ENCODE measurements around the gene PLXNA4.

The PLXNA4 gene

DNA sequence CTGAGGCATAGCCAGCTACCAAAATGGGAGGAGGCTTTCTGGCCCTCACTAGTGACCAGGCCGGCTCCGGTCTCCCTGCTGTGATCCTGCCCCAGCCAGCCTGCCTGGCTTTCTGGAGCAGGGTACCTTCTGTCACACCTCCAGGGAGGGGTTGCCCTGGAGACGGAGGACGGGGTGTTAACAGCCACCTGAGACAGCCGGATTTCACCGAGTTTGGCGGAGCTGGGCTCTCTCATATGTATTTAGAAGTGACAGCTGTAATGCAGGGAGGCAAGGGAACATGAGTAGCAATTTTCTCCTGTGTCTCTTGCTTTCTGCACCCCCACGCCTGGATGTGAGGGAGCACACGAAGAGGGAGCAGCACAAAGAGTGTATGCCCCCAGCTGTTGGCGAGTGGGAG lies 473.3 kb downstream of the PLXNA4 start:
- H3K4me1 ChIP-seq (ENCODE audit: control insufficient read depth, low read depth, low read length) = no peaks in the 10 kb centered on the region
- no peak overlapping the region for H4K5ac ChIP-seq (ENCODE audit: low read length)
- no CpG with 5 or more reads among the region's 10 CpGs for WGBS (ENCODE audit: extremely low coverage, insufficient coverage, low lambda C conversion rate)
- H3K36me3 ChIP-seq (ENCODE audit: control insufficient read depth, insufficient read depth, low read length) = no peaks in the 10 kb centered on the region
- no peak overlapping the region for H3K23ac ChIP-seq (ENCODE audit: low read length)
- no peak overlapping the region for H4K8ac ChIP-seq (ENCODE audit: low read depth, low read length)
- H3K18ac ChIP-seq (ENCODE audit: low read length) = no peak overlapping the region
- H3K4ac ChIP-seq (ENCODE audit: low read depth, low read length) = no peak overlapping the region
- H2BK120ac ChIP-seq (ENCODE audit: low read depth, low read length) = no peak overlapping the region
- H3K79me1 ChIP-seq (ENCODE audit: low read length) = no peaks in the 10 kb centered on the region
- no peak overlapping the region for H3K9ac ChIP-seq (ENCODE audit: low read length)
- no peaks in the 10 kb centered on the region for H3K79me2 ChIP-seq (ENCODE audit: control insufficient read depth, insufficient read depth, low read length)
- H3K27ac ChIP-seq (ENCODE audit: low read depth, low read length) = no peak overlapping the region
- H2BK15ac ChIP-seq (replicated peaks; ENCODE audit: low read depth) = no peak overlapping the region
- no peak overlapping the region for H3K4me3 ChIP-seq (ENCODE audit: low read length)
- H3K27me3 ChIP-seq (ENCODE audit: insufficient read depth, low read length, poor library complexity) = no peaks in the 10 kb centered on the region
- no peak overlapping the region for H2AK5ac ChIP-seq (ENCODE audit: low read length)
- H3K4me2 ChIP-seq (ENCODE audit: low read length) = no peak overlapping the region
- no peak overlapping the region for H2BK5ac ChIP-seq (ENCODE audit: low read length)
- no peak for DNase-seq
- H3K56ac ChIP-seq (ENCODE audit: low read length) = no peak overlapping the region

DNA sequence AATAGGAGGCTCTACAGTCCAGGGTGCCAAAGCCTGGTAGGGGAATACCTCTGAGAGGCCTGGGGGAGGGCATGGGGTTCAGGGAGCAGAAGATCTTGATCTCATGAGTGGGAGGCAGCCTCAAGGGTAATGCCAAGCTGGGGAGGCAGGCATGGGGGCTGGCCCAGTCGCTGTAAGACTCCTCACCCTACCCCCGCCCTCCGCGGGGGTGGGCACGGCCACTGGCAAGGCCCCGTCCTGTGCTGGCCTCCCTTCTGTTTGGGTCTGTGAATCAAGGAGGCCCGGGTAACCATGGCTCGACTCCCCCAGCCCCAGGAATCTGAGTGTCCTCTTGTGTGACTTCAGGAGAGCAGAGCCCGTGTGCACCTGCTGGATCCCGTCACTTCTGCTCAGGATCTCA lies 473.9 kb downstream of the PLXNA4 start:
- no peak for DNase-seq
- Histone ChIP-seq H4K5ac (ENCODE audit: low read length) (no peak overlapping the region), H3K4ac (ENCODE audit: low read depth, low read length) (no peak overlapping the region), H3K27ac (ENCODE audit: low read depth, low read length) (no peak overlapping the region), H2BK5ac (ENCODE audit: low read length) (no peak overlapping the region), H3K79me2 (ENCODE audit: control insufficient read depth, insufficient read depth, low read length) (no peaks in the 10 kb centered on the region), H2BK120ac (ENCODE audit: low read depth, low read length) (no peak overlapping the region), H3K56ac (ENCODE audit: low read length) (no peak overlapping the region), H2AK5ac (ENCODE audit: low read length) (no peak overlapping the region), H3K18ac (ENCODE audit: low read length) (no peak overlapping the region), H3K9ac (ENCODE audit: low read length) (no peak overlapping the region), H3K36me3 (ENCODE audit: control insufficient read depth, insufficient read depth, low read length) (no peaks in the 10 kb centered on the region), H3K79me1 (ENCODE audit: low read length) (no peaks in the 10 kb centered on the region), H3K4me3 (ENCODE audit: low read length) (no peak overlapping the region), H3K27me3 (ENCODE audit: insufficient read depth, low read length, poor library complexity) (no peaks in the 10 kb centered on the region), H3K4me1 (ENCODE audit: control insufficient read depth, low read depth, low read length) (no peaks in the 10 kb centered on the region), H2BK15ac (replicated peaks; ENCODE audit: low read depth) (no peak overlapping the region), H3K4me2 (ENCODE audit: low read length) (no peak overlapping the region), H3K23ac (ENCODE audit: low read length) (no peak overlapping the region), H4K8ac (ENCODE audit: low read depth, low read length) (no peak overlapping the region)
- WGBS (ENCODE audit: extremely low coverage, insufficient coverage, low lambda C conversion rate) = no CpG with 5 or more reads among the region's 10 CpGs

DNA sequence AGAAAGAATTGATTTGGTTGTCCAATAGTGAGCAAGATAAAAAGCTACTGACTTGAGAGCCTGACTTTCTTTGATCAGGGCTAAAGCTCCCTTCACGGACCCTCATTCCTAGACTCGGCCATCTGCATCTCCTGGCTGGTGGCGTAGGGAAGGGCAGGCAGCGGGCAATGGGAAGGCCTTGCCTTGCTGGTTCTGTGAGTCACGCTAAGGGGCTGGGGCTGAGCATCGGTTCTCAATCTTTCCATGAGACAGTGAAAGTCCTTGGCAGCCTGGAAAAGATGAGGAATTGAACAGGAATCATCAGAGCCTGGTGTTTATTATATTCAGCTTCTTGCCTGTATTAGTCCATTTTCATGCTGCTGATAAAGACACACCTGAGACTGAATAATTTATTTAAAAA lies 475.3 kb downstream of the PLXNA4 start:
- WGBS (ENCODE audit: extremely low coverage, insufficient coverage, low lambda C conversion rate) = no CpG with 5 or more reads among the region's 6 CpGs
- H2BK15ac ChIP-seq (replicated peaks; ENCODE audit: low read depth) = no peak overlapping the region
- no peaks in the 10 kb centered on the region for H3K36me3 ChIP-seq (ENCODE audit: control insufficient read depth, insufficient read depth, low read length)
- H3K4me3 ChIP-seq (ENCODE audit: low read length) = no peak overlapping the region
- no peaks in the 10 kb centered on the region for H3K79me1 ChIP-seq (ENCODE audit: low read length)
- H3K27ac ChIP-seq (ENCODE audit: low read depth, low read length) = no peak overlapping the region
- no peak overlapping the region for H3K56ac ChIP-seq (ENCODE audit: low read length)
- no peak overlapping the region for H4K5ac ChIP-seq (ENCODE audit: low read length)
- no peak overlapping the region for H4K8ac ChIP-seq (ENCODE audit: low read depth, low read length)
- H2BK5ac ChIP-seq (ENCODE audit: low read length) = no peak overlapping the region
- no peak overlapping the region for H2AK5ac ChIP-seq (ENCODE audit: low read length)
- no peaks in the 10 kb centered on the region for H3K79me2 ChIP-seq (ENCODE audit: control insufficient read depth, insufficient read depth, low read length)
- no peak for DNase-seq
- H3K9ac ChIP-seq (ENCODE audit: low read length) = no peak overlapping the region
- H2BK120ac ChIP-seq (ENCODE audit: low read depth, low read length) = no peak overlapping the region
- H3K4ac ChIP-seq (ENCODE audit: low read depth, low read length) = no peak overlapping the region
- H3K27me3 ChIP-seq (ENCODE audit: insufficient read depth, low read length, poor library complexity) = no peaks in the 10 kb centered on the region
- no peak overlapping the region for H3K23ac ChIP-seq (ENCODE audit: low read length)
- H3K4me2 ChIP-seq (ENCODE audit: low read length) = no peak overlapping the region
- H3K18ac ChIP-seq (ENCODE audit: low read length) = no peak overlapping the region
- H3K4me1 ChIP-seq (ENCODE audit: control insufficient read depth, low read depth, low read length) = no peaks in the 10 kb centered on the region

DNA sequence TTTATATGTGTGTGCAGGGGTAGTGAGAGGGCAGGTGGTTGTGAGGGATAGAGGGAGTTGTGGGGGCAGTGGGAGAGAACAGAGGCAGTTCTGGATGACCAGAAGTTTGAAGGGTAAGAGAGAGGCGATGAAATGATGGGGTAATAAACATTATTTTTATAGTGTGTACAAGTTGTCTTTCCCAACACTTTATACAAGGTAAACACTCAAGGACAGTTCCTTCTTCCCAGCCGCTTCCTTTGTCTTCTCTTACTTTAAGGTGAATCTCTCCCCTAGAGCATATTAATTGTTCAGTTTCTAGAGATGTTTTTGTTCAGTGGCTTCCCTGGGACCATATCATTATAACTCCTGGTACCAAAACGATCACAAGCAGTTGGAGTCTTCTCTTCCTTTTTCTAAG lies 475.8 kb downstream of the PLXNA4 start:
- Histone ChIP-seq H3K23ac (ENCODE audit: low read length) (no peak overlapping the region), H3K79me2 (ENCODE audit: control insufficient read depth, insufficient read depth, low read length) (no peaks in the 10 kb centered on the region), H3K9ac (ENCODE audit: low read length) (no peak overlapping the region), H3K18ac (ENCODE audit: low read length) (no peak overlapping the region), H3K4me1 (ENCODE audit: control insufficient read depth, low read depth, low read length) (no peaks in the 10 kb centered on the region), H3K56ac (ENCODE audit: low read length) (no peak overlapping the region), H3K4me2 (ENCODE audit: low read length) (no peak overlapping the region), H2BK5ac (ENCODE audit: low read length) (no peak overlapping the region), H2AK5ac (ENCODE audit: low read length) (no peak overlapping the region), H2BK120ac (ENCODE audit: low read depth, low read length) (no peak overlapping the region), H2BK15ac (replicated peaks; ENCODE audit: low read depth) (no peak overlapping the region), H3K36me3 (ENCODE audit: control insufficient read depth, insufficient read depth, low read length) (no peaks in the 10 kb centered on the region), H3K27ac (ENCODE audit: low read depth, low read length) (no peak overlapping the region), H3K4me3 (ENCODE audit: low read length) (no peak overlapping the region), H3K79me1 (ENCODE audit: low read length) (no peaks in the 10 kb centered on the region), H3K27me3 (ENCODE audit: insufficient read depth, low read length, poor library complexity) (no peaks in the 10 kb centered on the region), H4K8ac (ENCODE audit: low read depth, low read length) (no peak overlapping the region), H3K4ac (ENCODE audit: low read depth, low read length) (no peak overlapping the region), H4K5ac (ENCODE audit: low read length) (no peak overlapping the region)
- DNase-seq = no peak
- WGBS (ENCODE audit: extremely low coverage, insufficient coverage, low lambda C conversion rate) = no CpG with 5 or more reads among the region's 3 CpGs

DNA sequence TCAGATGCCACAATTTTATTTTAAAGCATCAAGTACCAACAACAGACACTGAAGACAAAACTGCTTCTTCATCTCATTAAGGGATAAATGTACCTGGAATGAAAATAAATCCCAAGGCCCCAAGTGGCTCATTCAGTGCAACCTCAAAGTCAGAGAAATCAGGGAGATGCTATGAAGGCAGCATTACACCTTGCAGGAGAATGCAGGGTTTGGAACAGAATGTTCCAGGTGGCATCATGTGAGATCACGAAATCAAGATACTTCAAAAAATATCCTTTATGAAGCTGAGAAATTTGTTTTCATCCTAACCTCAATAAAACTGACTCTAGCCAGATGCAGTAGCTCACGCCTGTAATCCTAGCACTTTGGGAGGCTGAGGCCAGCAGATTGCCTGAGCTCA lies 477.1 kb downstream of the PLXNA4 start:
- no peaks in the 10 kb centered on the region for H3K4me1 ChIP-seq (ENCODE audit: control insufficient read depth, low read depth, low read length)
- H3K27ac ChIP-seq (ENCODE audit: low read depth, low read length) = no peak overlapping the region
- H3K36me3 ChIP-seq (ENCODE audit: control insufficient read depth, insufficient read depth, low read length) = no peaks in the 10 kb centered on the region
- H3K79me1 ChIP-seq (ENCODE audit: low read length) = no peaks in the 10 kb centered on the region
- no peak overlapping the region for H3K4me3 ChIP-seq (ENCODE audit: low read length)
- H2BK5ac ChIP-seq (ENCODE audit: low read length) = no peak overlapping the region
- no peaks in the 10 kb centered on the region for H3K79me2 ChIP-seq (ENCODE audit: control insufficient read depth, insufficient read depth, low read length)
- no peak overlapping the region for H3K56ac ChIP-seq (ENCODE audit: low read length)
- no CpG with 5 or more reads among the region's 2 CpGs for WGBS (ENCODE audit: extremely low coverage, insufficient coverage, low lambda C conversion rate)
- no peak for DNase-seq
- H2BK15ac ChIP-seq (replicated peaks; ENCODE audit: low read depth) = no peak overlapping the region
- H3K4me2 ChIP-seq (ENCODE audit: low read length) = no peak overlapping the region
- no peak overlapping the region for H3K9ac ChIP-seq (ENCODE audit: low read length)
- no peak overlapping the region for H3K18ac ChIP-seq (ENCODE audit: low read length)
- H4K8ac ChIP-seq (ENCODE audit: low read depth, low read length) = no peak overlapping the region
- no peak overlapping the region for H3K4ac ChIP-seq (ENCODE audit: low read depth, low read length)
- no peak overlapping the region for H4K5ac ChIP-seq (ENCODE audit: low read length)
- H3K23ac ChIP-seq (ENCODE audit: low read length) = no peak overlapping the region
- H2AK5ac ChIP-seq (ENCODE audit: low read length) = no peak overlapping the region
- no peaks in the 10 kb centered on the region for H3K27me3 ChIP-seq (ENCODE audit: insufficient read depth, low read length, poor library complexity)
- no peak overlapping the region for H2BK120ac ChIP-seq (ENCODE audit: low read depth, low read length)

DNA sequence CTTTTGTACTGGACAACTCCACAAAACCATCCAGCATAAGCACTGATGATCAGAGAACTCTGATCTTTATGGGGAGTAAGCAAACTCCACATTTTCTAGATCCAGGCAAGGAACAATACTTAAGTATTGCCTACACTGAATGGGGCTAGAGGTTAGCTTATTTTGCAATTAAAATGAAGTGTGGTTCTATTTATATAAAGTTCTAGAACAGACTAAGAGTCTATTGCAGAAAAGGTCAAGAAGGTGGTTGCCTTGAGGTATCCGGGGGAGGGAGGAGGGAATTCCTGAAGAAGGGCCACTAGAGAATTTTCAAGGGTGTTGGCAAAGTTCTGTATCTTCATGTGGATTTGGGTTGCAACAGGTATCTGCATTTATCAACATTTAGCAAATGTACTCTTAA lies 477.9 kb downstream of the PLXNA4 start:
- Histone ChIP-seq H3K4me1 (ENCODE audit: control insufficient read depth, low read depth, low read length) (no peaks in the 10 kb centered on the region), H3K36me3 (ENCODE audit: control insufficient read depth, insufficient read depth, low read length) (no peaks in the 10 kb centered on the region), H3K79me2 (ENCODE audit: control insufficient read depth, insufficient read depth, low read length) (no peaks in the 10 kb centered on the region), H3K23ac (ENCODE audit: low read length) (no peak overlapping the region), H2BK120ac (ENCODE audit: low read depth, low read length) (no peak overlapping the region), H3K79me1 (ENCODE audit: low read length) (no peaks in the 10 kb centered on the region), H3K56ac (ENCODE audit: low read length) (no peak overlapping the region), H3K9ac (ENCODE audit: low read length) (no peak overlapping the region), H3K27me3 (ENCODE audit: insufficient read depth, low read length, poor library complexity) (no peaks in the 10 kb centered on the region), H2AK5ac (ENCODE audit: low read length) (no peak overlapping the region), H3K4me3 (ENCODE audit: low read length) (no peak overlapping the region), H2BK15ac (replicated peaks; ENCODE audit: low read depth) (no peak overlapping the region), H3K4me2 (ENCODE audit: low read length) (no peak overlapping the region), H2BK5ac (ENCODE audit: low read length) (no peak overlapping the region), H4K8ac (ENCODE audit: low read depth, low read length) (no peak overlapping the region), H3K27ac (ENCODE audit: low read depth, low read length) (no peak overlapping the region), H4K5ac (ENCODE audit: low read length) (no peak overlapping the region), H3K18ac (ENCODE audit: low read length) (no peak overlapping the region), H3K4ac (ENCODE audit: low read depth, low read length) (no peak overlapping the region)
- no peak for DNase-seq
- no CpG with 5 or more reads among the region's 1 CpG for WGBS (ENCODE audit: extremely low coverage, insufficient coverage, low lambda C conversion rate)
